HG03060 (cell line): ENCODE results near the gene PTGR3.

Experiments used
- ATAC-seq: cut with Tn5 transposase; IDR thresholded peaks from one replicate; pipeline ENCODE4 v1.9.1; 2021; ENCODE audit warnings: low read depth, moderate number of reproducible peaks; ENCODE audit not compliant: unreplicated experiment

The PTGR3 gene

DNA sequence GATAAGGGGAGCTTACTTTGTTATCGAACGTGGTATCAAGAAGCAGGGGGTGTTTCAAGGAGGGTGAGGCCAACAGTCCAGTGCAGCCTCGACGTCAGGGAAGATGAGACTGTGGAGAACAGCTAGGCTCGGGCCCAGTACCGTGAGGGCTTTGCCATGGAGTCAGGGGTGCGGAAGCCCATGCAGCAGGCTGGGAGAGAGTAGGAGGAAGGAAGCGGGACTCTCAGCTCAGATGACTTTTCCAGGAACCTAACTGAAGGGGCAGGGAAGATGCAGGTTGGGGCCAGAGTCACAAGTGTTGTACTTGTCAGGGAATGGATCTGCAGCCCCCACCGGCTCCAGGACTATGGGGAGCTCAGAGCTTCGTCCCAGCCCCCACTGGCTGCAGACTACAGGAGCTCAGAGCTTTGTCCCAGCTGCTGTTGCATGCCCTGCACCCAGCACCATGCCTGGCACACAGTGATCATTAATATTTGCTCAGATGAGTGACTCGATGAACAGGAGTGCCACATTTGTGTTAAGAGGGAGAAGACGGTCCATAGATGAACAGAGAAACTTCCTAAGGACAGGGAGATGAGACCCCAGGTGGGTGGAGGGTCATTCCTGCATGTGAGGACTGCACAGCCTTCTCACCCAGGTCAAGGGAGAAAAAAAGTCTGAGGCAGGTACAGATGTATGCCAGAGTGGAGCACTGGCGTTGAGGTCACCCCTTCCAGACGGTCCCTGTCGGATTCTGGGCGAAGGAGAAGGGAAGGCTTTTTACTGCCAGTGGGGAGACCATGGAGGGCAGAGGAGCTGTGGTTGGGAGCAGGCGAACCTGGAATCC is 36.4 kb downstream of the PTGR3 start:
- ATAC-seq: peak; percentile 6

DNA sequence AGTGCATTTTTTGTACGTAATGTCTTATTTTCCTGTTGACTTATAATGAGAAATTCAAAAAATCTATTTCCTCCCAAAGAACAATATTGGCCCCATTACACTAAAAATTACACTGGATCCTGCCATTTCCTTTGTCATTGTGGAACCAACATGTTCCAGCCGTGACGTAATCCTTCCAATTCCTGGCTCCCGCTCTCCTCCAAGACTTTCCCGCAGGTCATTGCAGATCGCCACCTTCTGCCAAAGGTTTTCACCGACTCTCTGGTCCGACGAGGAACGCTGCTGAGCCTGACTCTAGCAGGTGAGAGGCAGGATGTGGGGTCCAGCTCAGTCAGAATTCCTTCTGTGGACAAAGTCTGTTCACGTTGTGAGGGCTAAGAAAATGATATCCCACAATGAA is 38.0 kb downstream of the PTGR3 start:
- no peak for ATAC-seq

DNA sequence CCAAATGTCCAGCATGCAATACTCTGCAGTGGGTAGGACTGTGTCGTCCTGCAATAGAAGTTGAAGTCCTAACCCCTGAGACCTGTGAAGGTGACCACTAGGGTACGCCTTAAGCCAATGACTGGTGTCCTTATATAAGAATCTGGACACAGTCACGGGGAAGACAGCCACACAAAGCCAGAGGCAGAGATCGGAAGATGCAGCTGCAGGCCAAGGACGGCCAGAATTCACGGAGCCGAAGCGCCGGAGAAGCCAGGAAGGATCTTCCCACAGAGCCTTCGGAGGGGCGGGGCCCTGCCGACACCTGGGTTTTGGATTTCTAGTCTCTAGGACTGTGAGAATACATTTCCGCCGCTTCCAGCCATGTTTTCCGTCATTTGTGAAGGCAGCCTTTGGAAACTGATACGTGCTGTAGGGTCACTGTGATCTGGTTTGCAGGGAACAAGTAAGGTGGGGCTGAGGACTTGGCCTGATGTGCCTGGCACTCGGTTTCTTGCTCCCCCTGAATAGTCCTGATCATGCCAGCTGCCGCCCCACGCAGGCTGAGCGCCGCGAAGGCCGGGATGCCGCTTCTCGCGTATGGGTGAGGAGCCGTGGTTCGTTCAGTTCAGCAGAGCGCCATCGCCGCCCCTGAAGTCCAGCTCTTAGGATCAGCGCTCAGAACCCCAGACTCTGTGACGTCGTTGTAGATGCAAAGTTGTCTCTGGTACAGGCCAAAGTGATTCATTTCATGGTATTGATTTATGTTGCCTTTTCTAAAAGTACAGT is 38.7 kb downstream of the PTGR3 start:
- no peak for ATAC-seq

DNA sequence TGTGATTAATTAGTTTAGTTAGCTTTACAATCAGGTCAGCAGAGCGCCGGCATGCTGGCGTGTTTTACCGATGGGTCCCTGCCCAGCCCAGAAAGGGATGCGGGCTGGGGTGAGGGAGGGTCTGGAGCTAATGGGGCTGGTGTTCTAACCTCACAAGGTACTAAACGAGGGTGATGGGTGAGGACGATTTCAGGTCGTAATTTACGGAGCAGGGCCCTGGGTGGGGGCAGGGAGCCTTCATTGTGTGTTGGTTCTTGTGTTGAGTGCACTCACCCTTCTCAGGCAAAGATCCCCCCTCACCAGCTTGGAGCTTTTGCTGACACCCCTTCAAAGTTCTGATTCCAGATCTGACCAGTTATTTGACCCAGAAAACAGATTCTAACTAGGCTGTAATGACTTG is 39.5 kb downstream of the PTGR3 start:
- ATAC-seq: no peak

DNA sequence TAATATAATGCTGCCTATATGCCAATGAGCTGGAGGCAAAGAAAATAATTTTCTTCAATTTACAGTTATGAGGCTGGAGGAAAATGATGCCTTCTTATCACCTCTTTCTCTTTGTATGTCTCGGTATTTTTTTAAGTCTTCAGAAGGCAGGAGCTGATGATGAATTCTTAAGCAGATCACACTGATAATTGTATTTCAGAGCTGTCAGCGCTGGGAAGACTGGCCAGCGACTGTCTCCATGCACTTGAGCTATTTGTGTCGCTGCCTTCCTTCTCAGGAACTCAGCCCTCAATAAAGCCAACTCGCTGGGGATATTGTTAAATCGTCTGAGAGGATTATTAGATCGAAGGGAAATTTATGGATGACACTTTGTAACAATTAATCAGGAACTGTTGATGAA is 40.3 kb downstream of the PTGR3 start:
- ATAC-seq: no peak

DNA sequence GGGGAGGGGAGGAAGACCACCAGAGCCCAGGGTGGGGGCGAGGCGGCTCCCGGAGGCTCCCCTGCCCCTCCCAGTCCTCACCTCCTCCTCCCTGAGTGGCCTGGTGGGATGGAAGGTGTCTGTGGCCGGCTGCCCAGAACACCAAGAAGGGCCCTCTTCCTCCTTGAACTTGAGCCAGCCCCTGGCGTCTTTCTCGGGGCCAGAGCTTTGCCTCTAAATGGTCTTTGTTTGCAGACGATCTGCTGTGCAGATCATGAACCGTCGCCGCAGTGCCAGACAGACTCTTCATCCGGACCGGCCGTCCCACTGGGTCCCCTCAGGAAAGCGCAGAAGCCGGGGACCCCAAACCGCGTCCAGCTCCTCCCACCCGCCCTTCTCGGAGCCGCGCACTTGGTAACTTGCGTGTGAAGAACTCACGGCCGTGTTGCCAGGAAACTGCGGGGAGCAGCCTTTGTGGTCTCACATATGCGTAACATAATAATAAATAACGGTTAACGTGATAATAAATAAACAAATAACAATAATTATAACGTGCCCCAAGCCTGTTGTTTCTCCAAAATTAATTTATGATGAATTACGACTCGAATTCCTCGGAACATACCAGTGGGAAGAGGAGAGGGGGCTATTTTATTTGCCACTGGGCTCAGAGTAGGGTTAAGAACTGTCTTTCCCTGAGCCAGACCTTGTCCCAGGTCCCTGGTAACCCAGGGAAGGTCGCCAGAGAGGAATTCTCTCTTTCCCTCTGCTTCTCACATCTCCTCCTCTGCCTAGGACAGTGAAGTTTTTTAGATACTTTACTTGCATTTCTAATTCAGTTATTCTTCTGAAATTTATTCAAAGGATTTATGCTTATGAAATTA is 41.0 kb downstream of the PTGR3 start:
- ATAC-seq: no peak

DNA sequence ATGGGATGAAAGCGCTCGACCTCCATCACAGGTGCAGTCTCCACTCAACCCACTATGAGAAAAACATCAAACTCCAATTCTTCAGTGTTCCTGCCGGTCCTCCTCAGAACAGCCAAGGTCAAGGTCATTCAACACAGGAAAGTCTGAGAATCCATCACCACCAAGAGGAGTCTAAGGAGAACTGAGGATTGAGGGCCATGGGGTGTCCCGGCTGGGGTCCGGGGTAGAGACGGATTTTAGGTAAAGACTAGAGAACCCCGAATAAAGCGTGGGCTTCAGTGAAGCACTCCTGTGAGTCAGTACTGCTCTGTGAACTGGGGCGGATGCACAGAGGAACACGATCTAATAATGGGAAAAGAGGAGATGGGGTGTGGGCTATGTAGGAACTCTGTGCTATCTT is 41.8 kb downstream of the PTGR3 start:
- ATAC-seq: no peak

DNA sequence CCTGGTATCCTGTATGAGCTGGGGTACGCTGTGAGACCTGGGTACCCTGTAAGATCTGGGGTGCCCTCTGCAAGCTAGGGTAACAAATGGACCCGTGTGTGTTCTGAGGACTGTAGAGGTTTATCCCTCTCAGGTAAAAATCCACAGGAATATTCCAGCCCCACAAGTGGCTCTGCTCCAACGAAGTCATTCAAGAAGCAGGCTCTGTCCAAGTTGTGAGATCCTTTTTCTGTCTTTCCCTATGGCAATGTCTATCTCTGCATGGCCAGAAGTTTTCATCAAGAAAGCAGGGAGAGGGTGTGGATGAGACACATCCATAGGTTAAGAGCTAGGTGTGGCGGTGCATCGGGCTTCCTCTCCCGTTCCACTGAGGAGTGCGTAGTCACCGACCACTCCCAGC is 43.0 kb downstream of the PTGR3 start:
- ATAC-seq: no peak

DNA sequence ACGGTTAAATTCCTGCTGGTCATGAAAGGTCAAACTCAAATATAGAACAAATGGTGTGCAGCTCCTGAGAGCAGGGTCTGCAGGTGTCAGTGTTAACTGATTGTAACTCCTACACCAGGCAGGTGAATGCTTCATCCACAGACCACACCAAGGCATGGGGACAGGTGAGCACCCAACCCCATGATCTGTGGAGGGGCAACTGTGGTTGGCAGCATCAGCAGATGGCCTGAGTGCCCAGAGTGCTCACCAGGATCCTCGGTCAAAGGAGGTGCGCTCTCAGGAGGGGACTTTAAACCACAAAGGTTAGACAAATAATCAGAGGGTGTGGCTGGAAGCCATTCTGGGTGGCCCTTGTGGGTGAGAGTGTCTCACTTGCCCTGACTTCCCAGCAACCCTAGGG is 44.5 kb downstream of the PTGR3 start:
- no peak for ATAC-seq

DNA sequence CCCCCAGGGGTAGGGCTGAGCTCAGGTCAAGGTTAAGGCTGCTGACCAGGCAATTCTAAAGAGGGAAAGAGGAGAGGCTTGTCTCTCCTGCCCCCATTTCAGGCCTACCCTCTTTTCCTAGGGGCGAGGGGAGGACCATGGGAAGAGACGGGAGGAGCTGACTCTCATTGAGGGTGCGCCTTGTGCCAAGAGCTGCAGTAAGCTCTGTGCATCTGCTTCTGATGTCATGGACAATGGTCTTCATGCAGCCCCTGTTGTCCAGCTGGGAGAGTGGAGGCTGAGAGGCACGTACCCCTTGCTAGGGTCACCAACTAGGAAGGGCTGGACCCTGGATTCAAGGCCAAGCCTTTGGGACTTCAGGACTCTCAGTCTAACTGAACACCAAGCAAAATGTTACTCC is 45.2 kb downstream of the PTGR3 start:
- ATAC-seq: no peak

DNA sequence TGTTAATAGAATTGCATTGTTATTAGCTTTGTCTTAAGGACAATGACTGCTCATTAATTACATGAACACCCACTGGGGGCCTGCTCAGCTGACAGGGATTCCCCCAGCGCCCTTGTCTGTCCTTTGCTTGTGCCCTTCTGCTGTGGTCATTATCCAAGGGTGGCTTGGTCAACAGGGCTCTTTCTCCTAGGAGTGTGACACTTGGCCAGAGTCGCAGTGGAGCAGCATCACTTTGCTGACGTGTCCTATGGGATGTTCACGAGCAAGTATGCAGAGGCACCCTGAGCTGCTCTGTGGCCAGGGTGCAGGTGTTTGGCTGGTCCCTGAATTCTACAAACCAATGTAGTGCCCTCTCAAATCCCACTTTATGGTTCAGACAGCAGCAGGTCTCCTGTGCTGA is 46.0 kb downstream of the PTGR3 start:
- ATAC-seq: no peak

DNA sequence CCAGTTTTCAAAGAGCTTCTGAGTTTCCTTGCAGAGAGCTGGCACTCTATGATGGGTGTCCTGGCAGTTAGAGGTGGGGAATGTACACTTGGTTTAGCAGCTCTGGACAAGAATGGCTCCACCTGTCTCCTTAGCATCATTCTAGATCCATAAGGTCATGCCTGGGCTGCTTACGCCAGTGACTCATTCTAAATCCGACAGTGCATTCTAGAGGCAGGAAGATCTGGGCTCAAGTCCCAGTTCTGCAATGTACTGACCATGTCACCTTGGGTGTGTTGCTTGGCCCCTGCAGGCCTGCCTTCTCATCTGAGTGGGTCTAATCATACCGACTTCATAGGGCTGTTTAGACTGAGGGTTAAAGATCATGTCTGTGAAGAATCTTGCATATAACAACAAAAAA is 46.5 kb downstream of the PTGR3 start:
- no peak for ATAC-seq

DNA sequence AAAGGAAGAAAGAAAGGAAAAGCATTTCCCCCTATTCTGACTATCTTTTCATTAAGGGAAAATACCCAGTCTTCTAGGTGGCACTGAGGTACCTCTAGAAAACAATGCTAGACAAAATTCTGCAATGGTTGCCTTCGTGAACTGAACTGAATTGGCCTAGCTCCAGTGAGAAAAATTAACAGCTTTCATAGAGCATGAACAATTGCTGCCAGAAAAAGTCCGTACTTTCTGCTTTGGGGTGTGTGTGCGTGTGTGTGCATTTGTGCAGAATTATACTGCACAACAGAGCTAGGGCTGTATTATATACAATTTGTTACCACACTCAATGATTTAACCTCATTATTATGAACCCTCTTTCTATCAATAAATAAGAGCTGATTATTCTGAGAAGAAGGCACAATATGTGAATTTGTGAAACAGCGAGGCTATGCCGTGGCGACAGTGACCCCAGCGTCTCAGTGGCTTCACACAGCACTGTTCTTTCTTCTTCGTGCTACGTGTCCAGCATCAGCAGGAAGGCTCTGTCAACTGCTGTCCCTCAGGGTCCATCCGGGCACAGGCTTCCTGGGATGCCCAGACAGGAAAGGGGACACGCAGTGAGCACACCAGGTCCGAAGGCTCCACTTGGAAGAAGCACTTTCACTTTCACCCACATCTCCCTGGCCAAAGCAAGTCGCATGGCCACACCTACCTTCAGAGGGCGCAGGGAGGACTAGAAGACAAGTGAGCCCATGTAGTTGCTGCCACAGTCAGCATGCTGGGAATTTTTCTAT is 47.5 kb downstream of the PTGR3 start:
- peak; percentile 62 for ATAC-seq

DNA sequence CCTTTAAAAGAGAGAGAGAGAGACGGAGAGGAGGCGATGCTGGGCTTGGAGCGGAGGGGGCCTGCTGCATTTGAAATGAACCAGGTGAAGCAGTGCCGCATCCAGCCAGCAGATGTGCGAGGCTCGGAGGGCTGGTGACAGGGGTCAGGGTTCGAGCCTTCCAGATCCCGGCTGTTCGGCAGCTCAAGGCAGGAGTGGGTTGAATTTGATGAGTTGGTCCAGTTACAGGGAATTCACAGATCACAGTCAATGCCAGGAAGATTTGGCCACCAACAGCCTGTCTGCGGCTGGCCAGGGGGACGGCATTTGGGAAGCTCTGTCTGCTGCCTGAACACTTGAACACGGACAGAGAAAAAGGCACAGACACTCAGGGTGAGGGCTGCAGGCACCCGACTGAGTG is 48.6 kb downstream of the PTGR3 start:
- no peak for ATAC-seq

DNA sequence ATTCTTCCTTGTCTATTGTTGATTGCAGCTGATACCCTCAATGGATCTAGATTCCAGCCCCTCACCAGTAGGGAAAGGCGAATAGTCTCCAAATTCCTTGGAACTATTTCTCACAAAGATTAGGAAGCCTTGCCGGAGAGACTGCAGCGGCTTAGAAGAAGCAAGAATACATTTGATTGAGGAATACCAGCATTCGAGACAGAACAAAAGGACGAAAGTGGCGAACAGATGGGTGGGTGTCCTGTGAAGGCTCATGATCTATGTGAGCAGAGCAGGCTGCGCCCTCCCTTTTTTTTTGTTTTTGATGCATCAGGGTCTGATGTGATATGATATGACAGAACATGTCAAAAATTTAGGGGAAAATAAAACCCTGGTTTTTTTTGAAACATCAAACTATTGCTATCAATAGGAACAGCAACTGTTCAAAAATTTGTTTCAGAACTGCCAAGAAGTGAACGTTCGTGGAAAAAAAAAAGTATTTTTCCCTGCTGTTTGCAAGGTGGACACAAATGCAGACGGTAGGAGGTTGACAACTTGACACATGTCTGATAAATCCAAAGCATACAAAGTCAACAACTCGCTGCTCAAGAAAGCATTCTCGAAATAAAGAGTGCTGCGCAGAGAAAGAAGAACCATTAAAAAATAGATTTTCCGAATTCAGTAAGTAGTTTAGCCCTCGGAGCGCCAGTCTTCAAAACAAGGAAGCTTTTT is 49.1 kb downstream of the PTGR3 start:
- ATAC-seq: no peak

DNA sequence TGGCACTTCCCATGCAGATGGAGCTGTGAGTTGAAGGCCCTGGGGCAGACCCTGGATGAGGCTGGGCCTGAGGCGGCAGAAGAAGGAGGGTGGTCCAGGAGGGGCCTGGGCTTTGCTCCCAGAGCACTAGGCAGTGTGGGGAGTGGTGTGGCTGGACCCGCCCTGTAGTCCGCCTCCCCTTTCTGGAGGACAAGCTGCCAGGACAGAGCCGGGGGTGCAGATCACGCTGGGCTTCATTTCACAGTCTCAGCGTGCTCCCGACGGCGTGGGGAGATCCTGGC is 49.8 kb downstream of the PTGR3 start:
- no peak for ATAC-seq
